Measurements from ENCODE around the gene SYT5.

SYT5 gene

DNA sequence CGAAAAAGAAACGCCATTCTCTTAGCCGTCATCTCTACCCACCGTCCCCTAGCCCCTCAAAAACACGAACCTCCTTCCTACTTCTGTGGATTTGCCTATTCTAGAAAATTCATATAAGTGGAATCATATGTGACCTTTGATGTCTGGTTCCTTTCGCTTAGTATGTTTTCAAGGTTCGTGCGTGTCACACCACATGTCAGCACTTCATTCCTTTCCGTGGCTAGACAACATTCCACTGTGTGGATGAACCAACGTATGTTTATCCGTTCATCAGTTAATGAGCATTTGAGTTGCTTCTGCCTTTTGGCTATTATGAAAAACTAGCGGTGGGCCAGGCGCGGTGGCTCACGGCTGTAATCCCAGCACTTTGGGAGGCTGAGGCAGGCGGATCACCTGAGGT is 48.7 kb downstream of the SYT5 start:
- TF ChIP-seq, protein P1, sequence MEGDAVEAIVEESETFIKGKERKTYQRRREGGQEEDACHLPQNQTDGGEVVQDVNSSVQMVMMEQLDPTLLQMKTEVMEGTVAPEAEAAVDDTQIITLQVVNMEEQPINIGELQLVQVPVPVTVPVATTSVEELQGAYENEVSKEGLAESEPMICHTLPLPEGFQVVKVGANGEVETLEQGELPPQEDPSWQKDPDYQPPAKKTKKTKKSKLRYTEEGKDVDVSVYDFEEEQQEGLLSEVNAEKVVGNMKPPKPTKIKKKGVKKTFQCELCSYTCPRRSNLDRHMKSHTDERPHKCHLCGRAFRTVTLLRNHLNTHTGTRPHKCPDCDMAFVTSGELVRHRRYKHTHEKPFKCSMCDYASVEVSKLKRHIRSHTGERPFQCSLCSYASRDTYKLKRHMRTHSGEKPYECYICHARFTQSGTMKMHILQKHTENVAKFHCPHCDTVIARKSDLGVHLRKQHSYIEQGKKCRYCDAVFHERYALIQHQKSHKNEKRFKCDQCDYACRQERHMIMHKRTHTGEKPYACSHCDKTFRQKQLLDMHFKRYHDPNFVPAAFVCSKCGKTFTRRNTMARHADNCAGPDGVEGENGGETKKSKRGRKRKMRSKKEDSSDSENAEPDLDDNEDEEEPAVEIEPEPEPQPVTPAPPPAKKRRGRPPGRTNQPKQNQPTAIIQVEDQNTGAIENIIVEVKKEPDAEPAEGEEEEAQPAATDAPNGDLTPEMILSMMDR (IDR thresholded peaks at IDR 0.05; ENCODE audit: low read depth, low read length): no peak
- no peak for DNase-seq (ENCODE audit: low read depth in 2 of 2)
- no peak overlapping the region for H3K4me3 ChIP-seq (replicated peaks in 1 of 2; ENCODE audit: low read depth in 2 of 2, low read length in 2 of 2)
